SK-N-SH (cell line): Measurements from ENCODE around the gene ASTN2. TPM values are rescaled to one million over a fixed set of nuclear protein-coding genes. Genes with fewer than 3 reads are reported as not detected.

Source experiments
- CTCF ChIA-PET: fragments of 300-600, 350-600 bp; formaldehyde crosslinking; extraction: SDS; loops from one replicate; lab custom pipeline; 2021; lab: Yijun Ruan, JAX
- POLR2A ChIA-PET: fragments of 350-600 bp; sonication (Branson Sonifier 250); formaldehyde crosslinking; extraction: SDS; loops from one replicate; lab custom pipeline; 2020; ENCODE audit warnings: antibody characterized with exemption, inconsistent platforms; lab: Yijun Ruan, JAX
- DNase-seq: peaks from one replicate; pipeline ENCODE4 v3.0.0; 2012
- H2AFZ ChIP-seq: fragments of 200-600 bp; sonication (generic); 2 replicates; pipeline ENCODE4 v1.8.1; 2016; ENCODE audit warnings: antibody characterized with exemption, mild to moderate bottlenecking, low read depth
- H3F3A ChIP-seq: fragments of 200-600 bp; sonication (generic); replicated peaks from 2 replicates; pipeline ENCODE3; 2016; ENCODE audit warnings: antibody characterized with exemption, mild to moderate bottlenecking; ENCODE audit not compliant: insufficient read depth
- H3K27ac ChIP-seq, 2 experiments: fragments of 200-500 bp in 1 of 2; fragments of 200-600 bp in 1 of 2; sonication (Bioruptor generic) in 1 of 2; sonication (generic), shearing (Covaris generic) in 1 of 2; 2 replicates each; pipeline versions ENCODE4 v1.5.1 to v1.6.1; 2014 to 2016; ENCODE audit warnings: low read depth in 2 of 2, inconsistent platforms in 1 of 2, low read length in 1 of 2, mild to moderate bottlenecking in 1 of 2, mixed read lengths in 1 of 2
- H3K27me3 ChIP-seq: fragments of 200-600 bp; sonication (generic), shearing (Covaris generic); 2 replicates; pipeline ENCODE4 v1.6.1; 2016; ENCODE audit warnings: mixed run types; ENCODE audit not compliant: insufficient read depth
- H3K36me3 ChIP-seq, 2 experiments: fragments of 200-500 bp in 1 of 2; fragments of 200-600 bp in 1 of 2; sonication (Bioruptor generic) in 1 of 2; sonication (generic) in 1 of 2; replicated peaks in 1 of 2; 2 replicates each; pipeline versions ENCODE3 to v1.5.1; 2014 to 2016; ENCODE audit warnings: low read length in 1 of 2, mild to moderate bottlenecking in 1 of 2; ENCODE audit not compliant: insufficient read depth in 2 of 2, control insufficient read depth in 1 of 2
- H3K4me1 ChIP-seq, 2 experiments: fragments of 200-500 bp in 1 of 2; fragments of 200-600 bp in 1 of 2; sonication (Bioruptor generic) in 1 of 2; sonication (generic), shearing (Covaris generic) in 1 of 2; 2 replicates each; pipeline versions ENCODE4 v1.5.1 to v1.6.1; 2014 to 2016; ENCODE audit warnings: low read depth in 1 of 2, low read length in 1 of 2, mixed run types in 1 of 2; ENCODE audit not compliant: insufficient read depth in 2 of 2, control insufficient read depth in 1 of 2
- H3K4me2 ChIP-seq: fragments of 200-600 bp; sonication (generic), shearing (Covaris generic); 2 replicates; pipeline ENCODE4 v1.6.1; 2017; ENCODE audit warnings: mixed run types
- H3K4me3 ChIP-seq, 2 experiments: fragments of 200-500 bp in 1 of 2; fragments of 200-600 bp in 1 of 2; sonication (Bioruptor generic) in 1 of 2; sonication (generic), shearing (Covaris generic) in 1 of 2; 2 replicates each; pipeline versions ENCODE4 v1.5.1 to v1.8.1; 2014 to 2016; ENCODE audit warnings: low read depth in 2 of 2, inconsistent platforms in 1 of 2, low read length in 1 of 2, mild to moderate bottlenecking in 1 of 2, mixed read lengths in 1 of 2, moderate library complexity in 1 of 2
- H3K79me2 ChIP-seq: fragments of 200-600 bp; sonication (generic); 2 replicates; pipeline ENCODE4 v1.8.1; 2017; ENCODE audit warnings: mild to moderate bottlenecking; ENCODE audit not compliant: insufficient read depth
- H3K9ac ChIP-seq: fragments of 200-600 bp; sonication (generic); 2 replicates; pipeline ENCODE4 v1.6.1; 2017; ENCODE audit warnings: mixed run types
- H3K9me2 ChIP-seq: fragments of 200-600 bp; sonication (generic); 2 replicates; pipeline ENCODE4 v1.6.1; 2017; ENCODE audit warnings: mixed run types
- H3K9me3 ChIP-seq: fragments of 200-600 bp; sonication (generic); 2 replicates; pipeline ENCODE4 v1.6.1; 2017; ENCODE audit warnings: mixed run types, mild to moderate bottlenecking, moderate library complexity
- H4K20me1 ChIP-seq: fragments of 200-600 bp; sonication (generic); 2 replicates; pipeline ENCODE4 v1.6.1; 2017; ENCODE audit warnings: mild to moderate bottlenecking, mixed run types; ENCODE audit not compliant: insufficient read depth
- FOXJ3 ChIP-seq: sonication (generic); formaldehyde crosslinking; IDR thresholded peaks from 2 replicates; pipeline ENCODE4 v1.5.1; 2020; ENCODE audit warnings: mild to moderate bottlenecking, missing genetic modification reagents
- JUND ChIP-seq: IDR thresholded peaks from 2 replicates; pipeline ENCODE4 v1.4.0; 2012
- MXI1 ChIP-seq: IDR thresholded peaks from 2 replicates; pipeline ENCODE4 v1.6.1; 2012; ENCODE audit warnings: mild to moderate bottlenecking, low read depth, low read length, improper control_type of control experiment
- TAF1 ChIP-seq: IDR thresholded peaks from 2 replicates; pipeline ENCODE4 v1.6.1; 2012; ENCODE audit warnings: low read depth, mild to moderate bottlenecking, low read length, moderate library complexity, borderline replicate concordance
- TCF12 ChIP-seq: IDR thresholded peaks from 2 replicates; pipeline ENCODE4 v1.4.0; 2012
- WGBS: methylation state at CpG from one replicate; pipeline ENCODE4 v1.1.6; 2017; ENCODE audit warnings: low lambda C conversion rate; 5-methylcytosine and 5-hydroxymethylcytosine counted together
- polyA plus RNA-seq, 3 experiments: library from polyadenylated mRNA; depleted of rRNA; stranded (reverse); fragments of >200 nt; gene quantifications; 2 replicates each; pipeline ENCODE4 v1.2.3, GENCODE V29; 2012
- TF ChIP-seq, protein P1 (sequence below): fragments of 150-350 bp; IDR thresholded peaks from 2 replicates; pipeline ENCODE4 v1.6.1; 2016; ENCODE audit warnings: mild to moderate bottlenecking, low read depth, low read length
- TF ChIP-seq, protein P2 (sequence below): fragments of 150-350 bp; IDR thresholded peaks from 2 replicates; pipeline ENCODE4 v1.6.1; 2017; ENCODE audit warnings: antibody characterized with exemption, low read length, low read depth, borderline replicate concordance
- TF ChIP-seq, protein P3 (sequence below): IDR thresholded peaks from 2 replicates; pipeline ENCODE4 v1.6.1; 2012; ENCODE audit warnings: mild to moderate bottlenecking, low read depth, low read length, moderate library complexity

Gene ASTN2
- polyA plus RNA-seq, 1 of the 3 experiments (the other 2 are of a cell fraction), result 6.6 TPM

DNA sequence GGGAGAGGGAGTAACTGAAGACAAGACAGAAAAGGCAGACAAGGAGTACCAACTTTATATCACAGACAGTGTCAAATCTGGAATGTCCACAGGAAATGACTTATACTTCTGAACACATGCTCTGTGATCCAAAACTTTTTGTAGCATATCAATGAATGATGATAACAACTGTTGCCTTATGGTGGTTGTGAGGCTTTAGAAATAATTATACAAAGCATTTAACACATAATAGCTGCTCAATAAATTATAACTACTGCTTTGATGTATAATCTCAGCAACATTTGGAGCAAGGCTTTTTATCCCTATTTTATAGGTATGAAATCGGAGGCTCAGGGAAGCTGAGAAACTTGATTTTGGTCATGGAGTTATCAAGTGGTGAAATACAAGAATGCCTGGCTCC is 3.3 kb upstream of the ASTN2 start:
- Histone ChIP-seq H3K79me2 (no peaks in the 10 kb centered on the region), H3K9me3 (no peaks in the 10 kb centered on the region), H2AFZ (no peak overlapping the region), H3K9me2 (no peaks in the 10 kb centered on the region), H3K27me3 (peaks cover 29% of the 10 kb centered on the region), H3K27ac (no peak overlapping the region), H3F3A (no peaks in the 10 kb centered on the region), H3K4me2 (no peak overlapping the region), H3K4me3 (no peak overlapping the region), H3K9ac (no peak overlapping the region), H3K4me1 (peaks cover 0 to 3% of the 10 kb centered on the region in 2 experiments; a peak in 1 of 4 replicates), H3K36me3 (no peaks in the 10 kb centered on the region), H4K20me1 (no peaks in the 10 kb centered on the region)
- DNase-seq, result no peak
- ChIA-PET CTCF (no interaction called here), POLR2A (no interaction called here)
- 54% methylated on average over 1 of the region's 1 CpG for WGBS
- TF ChIP-seq JUND, result no peak
- TF ChIP-seq FOXJ3 (CRISPR knock-in tag), result no peak
- TF ChIP-seq, protein P1, sequence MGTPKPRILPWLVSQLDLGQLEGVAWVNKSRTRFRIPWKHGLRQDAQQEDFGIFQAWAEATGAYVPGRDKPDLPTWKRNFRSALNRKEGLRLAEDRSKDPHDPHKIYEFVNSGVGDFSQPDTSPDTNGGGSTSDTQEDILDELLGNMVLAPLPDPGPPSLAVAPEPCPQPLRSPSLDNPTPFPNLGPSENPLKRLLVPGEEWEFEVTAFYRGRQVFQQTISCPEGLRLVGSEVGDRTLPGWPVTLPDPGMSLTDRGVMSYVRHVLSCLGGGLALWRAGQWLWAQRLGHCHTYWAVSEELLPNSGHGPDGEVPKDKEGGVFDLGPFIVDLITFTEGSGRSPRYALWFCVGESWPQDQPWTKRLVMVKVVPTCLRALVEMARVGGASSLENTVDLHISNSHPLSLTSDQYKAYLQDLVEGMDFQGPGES, result no peak
- TF ChIP-seq, protein P2, sequence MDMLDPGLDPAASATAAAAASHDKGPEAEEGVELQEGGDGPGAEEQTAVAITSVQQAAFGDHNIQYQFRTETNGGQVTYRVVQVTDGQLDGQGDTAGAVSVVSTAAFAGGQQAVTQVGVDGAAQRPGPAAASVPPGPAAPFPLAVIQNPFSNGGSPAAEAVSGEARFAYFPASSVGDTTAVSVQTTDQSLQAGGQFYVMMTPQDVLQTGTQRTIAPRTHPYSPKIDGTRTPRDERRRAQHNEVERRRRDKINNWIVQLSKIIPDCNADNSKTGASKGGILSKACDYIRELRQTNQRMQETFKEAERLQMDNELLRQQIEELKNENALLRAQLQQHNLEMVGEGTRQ, result no peak
- no peak for TF ChIP-seq MXI1

DNA sequence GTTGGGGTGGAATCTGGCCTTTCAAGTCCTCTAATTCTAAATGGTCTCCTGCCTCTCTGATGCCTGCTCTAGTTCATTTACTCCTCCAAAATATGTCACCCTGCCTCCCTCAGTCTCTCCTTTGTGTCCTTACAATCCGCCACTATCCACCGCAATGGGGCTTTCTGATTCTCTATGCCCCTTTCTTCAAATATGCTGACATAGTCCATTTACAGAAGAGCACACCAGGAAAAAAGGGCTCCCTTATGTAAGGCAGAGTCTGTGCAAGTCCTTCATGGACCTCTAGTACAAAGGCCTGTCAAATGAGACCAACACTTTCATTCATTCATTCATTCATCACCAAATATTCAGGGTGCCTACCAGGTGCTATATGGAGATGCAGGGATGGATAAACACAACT is 2.0 kb upstream of the ASTN2 start:
- H3K4me2 ChIP-seq, result no peak overlapping the region
- H3K79me2 ChIP-seq, result no peaks in the 10 kb centered on the region
- no peak overlapping the region for H3K4me3 ChIP-seq
- H2AFZ ChIP-seq, result no peak overlapping the region
- TF ChIP-seq, protein P3, sequence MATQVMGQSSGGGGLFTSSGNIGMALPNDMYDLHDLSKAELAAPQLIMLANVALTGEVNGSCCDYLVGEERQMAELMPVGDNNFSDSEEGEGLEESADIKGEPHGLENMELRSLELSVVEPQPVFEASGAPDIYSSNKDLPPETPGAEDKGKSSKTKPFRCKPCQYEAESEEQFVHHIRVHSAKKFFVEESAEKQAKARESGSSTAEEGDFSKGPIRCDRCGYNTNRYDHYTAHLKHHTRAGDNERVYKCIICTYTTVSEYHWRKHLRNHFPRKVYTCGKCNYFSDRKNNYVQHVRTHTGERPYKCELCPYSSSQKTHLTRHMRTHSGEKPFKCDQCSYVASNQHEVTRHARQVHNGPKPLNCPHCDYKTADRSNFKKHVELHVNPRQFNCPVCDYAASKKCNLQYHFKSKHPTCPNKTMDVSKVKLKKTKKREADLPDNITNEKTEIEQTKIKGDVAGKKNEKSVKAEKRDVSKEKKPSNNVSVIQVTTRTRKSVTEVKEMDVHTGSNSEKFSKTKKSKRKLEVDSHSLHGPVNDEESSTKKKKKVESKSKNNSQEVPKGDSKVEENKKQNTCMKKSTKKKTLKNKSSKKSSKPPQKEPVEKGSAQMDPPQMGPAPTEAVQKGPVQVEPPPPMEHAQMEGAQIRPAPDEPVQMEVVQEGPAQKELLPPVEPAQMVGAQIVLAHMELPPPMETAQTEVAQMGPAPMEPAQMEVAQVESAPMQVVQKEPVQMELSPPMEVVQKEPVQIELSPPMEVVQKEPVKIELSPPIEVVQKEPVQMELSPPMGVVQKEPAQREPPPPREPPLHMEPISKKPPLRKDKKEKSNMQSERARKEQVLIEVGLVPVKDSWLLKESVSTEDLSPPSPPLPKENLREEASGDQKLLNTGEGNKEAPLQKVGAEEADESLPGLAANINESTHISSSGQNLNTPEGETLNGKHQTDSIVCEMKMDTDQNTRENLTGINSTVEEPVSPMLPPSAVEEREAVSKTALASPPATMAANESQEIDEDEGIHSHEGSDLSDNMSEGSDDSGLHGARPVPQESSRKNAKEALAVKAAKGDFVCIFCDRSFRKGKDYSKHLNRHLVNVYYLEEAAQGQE, result no peak
- TF ChIP-seq TCF12 (no peak), TAF1 (no peak)
- TF ChIP-seq, all 33 proteins: peak for 0
- H4K20me1 ChIP-seq, result no peaks in the 10 kb centered on the region
- H3K4me1 ChIP-seq, result peaks cover 0 to 13% of the 10 kb centered on the region in 2 experiments; a peak in 1 of 4 replicates
- H3K9me2 ChIP-seq, result no peaks in the 10 kb centered on the region
- H3K36me3 ChIP-seq, result no peaks in the 10 kb centered on the region
- DNase-seq, result no peak
- H3K27ac ChIP-seq, result no peak overlapping the region
- POLR2A ChIA-PET, result no interaction called here
- H3K9ac ChIP-seq, result no peak overlapping the region
- WGBS, result 87% methylated on average over 2 of the region's 2 CpGs
- H3F3A ChIP-seq, result no peaks in the 10 kb centered on the region
- CTCF ChIA-PET, result interaction anchor here (1.5 to 8.4 kb wide), 2 partner anchors 7 to 679 kb away, joined by 3 to 60 read pairs; no protein-coding TSS in a partner anchor
- H3K27me3 ChIP-seq, result peaks cover 39% of the 10 kb centered on the region
- no peaks in the 10 kb centered on the region for H3K9me3 ChIP-seq
